A673 (cell line): ENCODE measurements around the gene LURAP1L. TPM values are rescaled to one million over a fixed set of nuclear protein-coding genes. Genes with fewer than 3 reads are reported as not detected.

Source experiments
- BruUV-seq: library from RNA; stranded (reverse); fragments of 400-500 nt; replicated peaks from 2 replicates; lab custom pipeline; 2021; lab: Mats Ljungman, UMichigan
- CTCF ChIA-PET: fragments of 300-600 bp; sonication (Branson Sonifier 250); formaldehyde crosslinking; loops from one replicate; lab custom pipeline; 2022; ENCODE audit warnings: antibody characterized with exemption; lab: Charles Lee
- POLR2A ChIA-PET: fragments of 300-600 bp; sonication (Branson Sonifier 250); formaldehyde crosslinking; loops from one replicate; lab custom pipeline; 2022; ENCODE audit warnings: antibody characterized with exemption; ENCODE audit not compliant: low non-redundant PET; lab: Charles Lee
- DNase-seq: peaks from one replicate; pipeline ENCODE4 v3.0.0-alpha.2; 2015; ENCODE audit warnings: low spot score
- H3K27ac ChIP-seq: fragments of 200-600 bp; sonication (generic); 2 replicates; pipeline ENCODE4 v1.5.1; 2016; ENCODE audit warnings: mixed run types, low read depth, mild to moderate bottlenecking, mixed read lengths, antibody characterized with exemption, low read length; ENCODE audit not compliant: poor library complexity, severe bottlenecking
- H3K27me3 ChIP-seq: fragments of 200-600 bp; sonication (generic); replicated peaks from 2 replicates; pipeline ENCODE4 v1.6.1; 2017; ENCODE audit warnings: mixed run types, low read depth, mild to moderate bottlenecking, mixed read lengths, antibody characterized with exemption, low read length; ENCODE audit not compliant: insufficient read depth, poor library complexity
- H3K36me3 ChIP-seq: fragments of 200-600 bp; sonication (generic); 2 replicates; pipeline ENCODE4 v1.6.1; 2016; ENCODE audit warnings: mixed run types, mild to moderate bottlenecking, mixed read lengths, antibody characterized with exemption, low read length; ENCODE audit not compliant: insufficient read depth, poor library complexity, severe bottlenecking
- H3K4me1 ChIP-seq: fragments of 200-600 bp; sonication (generic); 2 replicates; pipeline ENCODE4 v1.6.1; 2017; ENCODE audit warnings: mixed run types, mild to moderate bottlenecking, mixed read lengths, antibody characterized with exemption, low read length; ENCODE audit not compliant: insufficient read depth, poor library complexity, severe bottlenecking
- H3K4me3 ChIP-seq: fragments of 200-600 bp; sonication (generic); 2 replicates; pipeline ENCODE4 v1.5.1; 2016; ENCODE audit warnings: low read depth, mixed run types, mild to moderate bottlenecking, mixed read lengths, low read length; ENCODE audit not compliant: poor library complexity, severe bottlenecking
- H3K9me3 ChIP-seq: fragments of 200-600 bp; sonication (generic); 2 replicates; pipeline ENCODE4 v1.6.1; 2016; ENCODE audit warnings: mixed run types, low read depth, mild to moderate bottlenecking, mixed read lengths, antibody characterized with exemption, low read length; ENCODE audit not compliant: poor library complexity, severe bottlenecking
- CTCF ChIP-seq: fragments of 300-800, 200-600 bp; sonication (generic); conservative IDR thresholded peaks from 2 replicates; pipeline ENCODE4 v1.5.1; 2017; ENCODE audit warnings: low read depth, mild to moderate bottlenecking, antibody characterized with exemption, low read length, moderate library complexity, mixed read lengths
- EZH2 ChIP-seq: fragments of 200-600 bp; sonication (generic); IDR thresholded peaks from 2 replicates; pipeline ENCODE4 v1.6.1; 2017; ENCODE audit warnings: borderline replicate concordance, low read depth, mild to moderate bottlenecking, mixed read lengths, antibody characterized with exemption, low read length; ENCODE audit not compliant: poor library complexity, severe bottlenecking
- intact Hi-C: fragments of 100-400 bp; cut with micrococcal nuclease; formaldehyde crosslinking; loops from one replicate; pipeline ENCODE4 v1.10.0; 2022; ENCODE audit not compliant: unreplicated experiment
- total RNA-seq: library from RNA; stranded (reverse); gene quantifications from 2 replicates; pipeline ENCODE4 v1.2.3, GENCODE V29; 2021

The LURAP1L gene
- total RNA-seq, 1 experiment from 2014 or later: 0.60 TPM

GRCh38 chr9:12748016-12748415 is 26.8 kb upstream of the LURAP1L start:
- intact Hi-C loops: no loop called here
- TF ChIP-seq CTCF: no peak
- no peak for TF ChIP-seq EZH2
- POLR2A ChIA-PET: no interaction called here
- Histone ChIP-seq H3K4me3 (no peak overlapping the region), H3K27me3 (no peaks in the 10 kb centered on the region), H3K36me3 (no peaks in the 10 kb centered on the region), H3K27ac (no peak overlapping the region), H3K9me3 (no peaks in the 10 kb centered on the region), H3K4me1 (no peaks in the 10 kb centered on the region)
- DNase-seq: no peak
- no TSS peak for BruUV-seq
- CTCF ChIA-PET: no interaction called here

- no TSS peak for BruUV-seq
- POLR2A ChIA-PET: no interaction called here
- intact Hi-C loops: no loop called here
- Histone ChIP-seq H3K27ac (no peak overlapping the region), H3K9me3 (no peaks in the 10 kb centered on the region), H3K4me3 (no peak overlapping the region), H3K36me3 (no peaks in the 10 kb centered on the region), H3K27me3 (no peaks in the 10 kb centered on the region), H3K4me1 (no peaks in the 10 kb centered on the region)
- CTCF ChIA-PET: no interaction called here
- no peak for TF ChIP-seq EZH2
- no peak for TF ChIP-seq CTCF
- DNase-seq: no peak
These were observed 25.9 kb upstream of the LURAP1L start for GRCh38 chr9:12748954-12749353.

GRCh38 chr9:12753931-12754330 is 20.9 kb upstream of the LURAP1L start:
- ChIA-PET POLR2A (no interaction called here), CTCF (no interaction called here)
- TF ChIP-seq EZH2: no peak
- no peak for TF ChIP-seq CTCF
- no peak overlapping the region for H3K27ac ChIP-seq
- DNase-seq: no peak
- intact Hi-C loops: no loop called here
- BruUV-seq: no TSS peak
- H3K27me3 ChIP-seq: no peaks in the 10 kb centered on the region
- H3K36me3 ChIP-seq: no peaks in the 10 kb centered on the region
- no peaks in the 10 kb centered on the region for H3K4me1 ChIP-seq
- H3K9me3 ChIP-seq: no peaks in the 10 kb centered on the region
- H3K4me3 ChIP-seq: no peak overlapping the region
